ENCODE results near the gene SLCO1C1.
"Not testable (repeated sequence)": the region's sequence is repeated elsewhere in the genome, so short reads cannot be mapped to it uniquely, and the experiment has no call there.

SLCO1C1 gene

GRCh38 chr12:20695232-20695631 lies at the start of gene SLCO1C1:
Gene SLCO1C1, plus strand, starts transcription at chr12:20695332. Its CDS starts 4,245 bp downstream, at chr12:20699577.
- no peak for DNase-seq

DNA sequence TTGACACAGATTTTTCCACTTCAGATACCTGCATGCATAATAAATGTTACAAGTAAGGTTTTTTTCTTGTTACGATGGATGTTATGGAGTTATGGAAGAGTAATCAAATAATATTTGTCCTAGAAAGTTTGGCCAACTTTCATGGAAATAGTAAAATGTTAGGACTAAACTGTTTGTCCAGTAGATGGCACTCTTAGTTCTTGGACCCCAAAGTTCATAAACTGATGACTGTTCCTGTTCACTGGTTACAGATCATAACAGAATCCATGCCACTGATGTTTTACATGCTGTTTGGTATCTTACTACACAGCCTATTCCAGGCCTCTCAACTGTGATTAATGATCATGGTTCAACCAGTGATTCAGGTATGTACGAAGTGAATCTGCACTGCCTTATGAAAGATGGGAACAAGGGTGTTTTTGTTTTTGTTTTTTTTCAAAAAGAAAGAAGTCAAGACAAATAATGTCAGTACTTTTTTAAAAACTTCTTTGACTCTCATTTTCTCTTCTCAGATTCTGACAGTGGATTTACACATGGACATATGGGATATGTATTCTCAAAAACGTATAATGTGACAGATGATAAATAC lies 48.8 kb upstream of the SLCO1C1 start:
- DNase-seq: peak; percentile 14

DNA sequence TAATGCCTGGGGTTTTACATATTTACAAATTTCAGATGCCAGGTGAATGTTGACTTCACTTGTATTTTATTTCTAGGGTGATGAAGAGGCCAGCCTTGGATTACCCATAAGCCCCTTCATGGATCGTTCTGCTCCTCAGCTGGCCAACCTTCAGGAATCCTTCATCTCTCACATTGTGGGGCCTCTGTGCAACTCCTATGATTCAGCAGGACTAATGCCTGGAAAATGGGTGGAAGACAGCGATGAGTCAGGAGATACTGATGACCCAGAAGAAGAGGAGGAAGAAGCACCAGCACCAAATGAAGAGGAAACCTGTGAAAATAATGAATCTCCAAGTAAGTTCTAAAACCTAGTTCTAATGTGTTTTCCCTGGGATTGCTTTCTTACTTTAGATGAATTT lies 41.3 kb upstream of the SLCO1C1 start:
- no peak for DNase-seq

DNA sequence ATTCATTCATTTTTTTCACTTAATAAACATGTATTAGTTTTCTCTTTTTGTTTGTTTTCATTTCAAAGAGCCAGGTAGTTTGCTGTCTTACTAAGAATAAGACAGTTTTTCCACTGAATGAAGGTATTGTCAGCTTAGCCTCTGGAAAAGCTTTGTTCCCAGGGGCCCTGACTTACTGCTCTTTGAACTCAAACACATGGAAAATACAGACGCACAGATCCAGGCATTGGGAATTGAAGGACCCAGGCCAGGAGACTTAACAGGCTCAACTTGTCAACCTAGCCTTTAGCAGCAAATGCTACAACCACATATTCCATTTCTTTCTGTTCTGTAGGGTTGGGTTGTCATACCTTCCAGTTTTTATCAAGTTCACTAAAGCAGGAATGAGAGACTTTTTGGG lies 38.5 kb upstream of the SLCO1C1 start:
- DNase-seq: no peak

DNA sequence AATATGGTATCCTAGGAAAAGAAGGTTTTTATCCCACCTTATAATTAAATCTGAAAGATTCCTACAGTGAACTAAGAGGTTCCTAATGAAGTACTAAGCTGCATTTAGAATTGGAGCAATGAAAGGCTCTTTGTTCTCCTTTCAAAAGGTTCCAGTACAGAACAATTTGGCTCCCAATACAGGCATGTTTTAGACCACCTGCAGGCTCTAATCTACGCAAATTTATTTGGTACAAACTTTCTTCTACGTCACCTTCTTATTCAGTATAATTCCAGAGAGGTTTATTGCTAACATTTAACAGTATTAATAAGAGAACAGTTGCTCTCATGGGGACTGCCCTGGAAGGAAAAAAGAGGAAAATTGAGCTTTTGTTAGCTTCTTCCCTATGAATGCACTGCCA lies 37.6 kb upstream of the SLCO1C1 start:
- DNase-seq: no peak

- DNase-seq: no peak
Measured at GRCh38 chr12:20681334-20681733, 13.8 kb upstream of the SLCO1C1 start.

GRCh38 chr12:20696181-20696905 lies 1.2 kb downstream of the SLCO1C1 start:
- DNase-seq: no peak

GRCh38 chr12:20701106-20701505 lies 6.0 kb downstream of the SLCO1C1 start:
- no peak for DNase-seq

DNA sequence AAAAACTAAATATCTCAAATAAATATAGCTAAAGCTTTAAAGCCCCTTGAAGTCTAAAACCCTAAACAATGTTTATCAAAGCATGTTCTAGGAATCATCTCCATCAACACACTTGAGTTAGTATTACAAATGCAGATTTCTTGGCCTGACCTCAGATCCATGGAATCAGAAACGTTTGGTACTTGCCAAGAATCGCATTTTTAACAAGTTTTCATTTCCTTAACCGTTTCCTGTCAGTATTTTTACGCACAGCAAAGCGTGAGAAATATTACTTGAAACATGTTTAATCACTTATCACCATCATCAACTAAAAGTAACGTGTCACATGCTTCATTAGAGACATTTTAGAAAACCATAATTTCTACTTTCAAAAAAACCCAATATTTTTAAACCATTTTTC lies 9.7 kb downstream of the SLCO1C1 start:
- no peak for DNase-seq

- DNase-seq: no peak
Measured at GRCh38 chr12:20711846-20712245, 16.7 kb downstream of the SLCO1C1 start.

DNA sequence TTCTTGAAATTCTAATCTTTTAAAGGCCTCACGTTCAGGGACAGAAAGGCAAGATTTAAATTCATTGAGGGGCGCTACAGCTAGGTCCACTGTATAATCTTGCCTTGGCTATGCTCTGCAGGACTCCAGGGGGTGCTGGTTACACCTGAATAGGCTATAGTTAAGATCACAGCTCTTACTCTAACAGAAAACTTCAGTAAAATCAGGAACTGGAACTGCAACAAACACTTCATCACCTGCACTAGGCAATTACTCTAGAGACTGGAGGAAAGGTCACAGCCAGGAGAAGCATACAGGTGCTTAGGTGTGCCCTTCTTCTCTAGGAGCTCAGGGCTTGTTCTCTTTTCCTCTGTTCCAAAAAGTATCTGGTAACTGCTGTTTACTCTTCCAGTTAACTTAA lies 20.9 kb downstream of the SLCO1C1 start:
- no peak for DNase-seq

- no peak for DNase-seq
Measured at GRCh38 chr12:20716985-20717384, 21.9 kb downstream of the SLCO1C1 start.

GRCh38 chr12:20718294-20718693 lies 23.2 kb downstream of the SLCO1C1 start:
- no peak for DNase-seq

- no peak for DNase-seq
Measured at GRCh38 chr12:20722142-20722541, 27.0 kb downstream of the SLCO1C1 start.

DNA sequence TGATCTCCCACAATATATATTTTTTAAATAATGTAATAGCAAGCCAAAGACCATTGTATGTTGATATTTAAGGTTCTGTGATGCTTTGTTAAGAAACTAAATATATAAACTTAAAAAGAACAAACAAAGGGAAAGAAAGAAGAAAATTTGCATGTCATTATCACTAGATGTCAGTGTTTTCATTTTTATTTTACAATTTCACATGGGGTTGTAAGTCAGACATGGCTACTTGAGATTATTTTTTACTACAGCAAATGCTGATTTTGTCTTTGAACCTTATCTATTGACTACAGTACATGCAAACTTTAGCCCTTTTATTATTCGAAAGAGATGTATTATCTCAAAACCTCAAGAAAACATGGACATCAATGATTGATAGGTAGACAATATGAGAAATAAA lies 36.1 kb downstream of the SLCO1C1 start:
- no peak for DNase-seq

DNA sequence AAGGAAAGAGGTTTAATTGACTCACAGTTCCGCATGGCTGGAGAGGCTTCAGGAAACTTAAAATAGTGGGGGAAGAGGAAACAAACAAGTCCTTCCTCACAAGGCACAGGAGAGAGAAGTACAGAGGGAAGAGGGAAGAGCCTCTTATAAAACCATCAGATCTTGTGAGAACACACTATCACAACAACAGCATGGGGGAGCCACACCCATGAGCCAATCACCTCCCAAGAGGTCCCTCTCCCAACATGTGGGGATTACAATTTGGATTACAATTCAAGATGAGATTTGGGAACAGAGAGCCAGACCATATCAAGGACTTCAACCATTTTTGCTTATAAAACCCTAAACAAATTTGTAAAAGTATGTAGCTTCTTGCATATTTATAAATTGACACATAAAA lies 45.8 kb downstream of the SLCO1C1 start:
- no peak for DNase-seq

DNA sequence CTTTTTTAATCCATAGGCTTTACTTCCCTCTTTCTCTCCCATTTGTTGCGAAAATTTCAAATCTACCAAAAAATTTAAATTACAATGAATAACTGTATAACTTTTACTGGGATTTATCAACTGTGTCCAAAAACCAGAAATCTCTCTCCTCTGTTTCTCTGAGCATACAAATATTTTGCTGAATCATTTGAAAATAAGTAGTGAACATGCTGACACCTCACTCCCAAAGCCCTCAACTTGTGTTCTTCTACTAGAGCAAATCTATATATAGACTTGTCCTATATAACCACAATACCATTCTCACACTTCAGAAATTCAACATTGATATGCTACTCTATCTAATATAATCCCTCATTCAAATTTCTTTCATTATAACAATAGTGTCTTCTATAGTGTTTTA lies 53.1 kb downstream of the SLCO1C1 start:
- DNase-seq: no peak

DNA sequence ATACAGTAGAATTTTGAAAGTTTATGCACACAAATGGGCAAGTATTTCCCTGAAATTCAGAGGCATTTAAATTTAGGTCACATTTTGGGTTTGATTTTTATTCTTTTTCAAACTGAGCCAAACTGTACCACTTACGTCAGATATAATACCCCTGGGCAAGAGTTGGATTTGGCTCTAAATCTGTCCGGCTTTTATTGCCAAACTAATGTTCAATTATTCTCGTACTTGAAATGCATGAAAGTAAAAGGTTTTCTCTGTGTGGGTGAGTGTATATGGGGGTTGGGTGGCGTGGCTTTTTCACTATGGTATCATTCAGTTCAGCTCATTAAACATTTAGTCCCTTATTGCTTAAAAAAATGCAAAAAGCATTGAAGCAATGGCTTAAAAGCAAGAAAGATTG lies 55.9 kb downstream of the SLCO1C1 start:
- no peak for DNase-seq

GRCh38 chr12:20777420-20777819 lies 82.3 kb downstream of the SLCO1C1 start:
- DNase-seq: no peak

DNA sequence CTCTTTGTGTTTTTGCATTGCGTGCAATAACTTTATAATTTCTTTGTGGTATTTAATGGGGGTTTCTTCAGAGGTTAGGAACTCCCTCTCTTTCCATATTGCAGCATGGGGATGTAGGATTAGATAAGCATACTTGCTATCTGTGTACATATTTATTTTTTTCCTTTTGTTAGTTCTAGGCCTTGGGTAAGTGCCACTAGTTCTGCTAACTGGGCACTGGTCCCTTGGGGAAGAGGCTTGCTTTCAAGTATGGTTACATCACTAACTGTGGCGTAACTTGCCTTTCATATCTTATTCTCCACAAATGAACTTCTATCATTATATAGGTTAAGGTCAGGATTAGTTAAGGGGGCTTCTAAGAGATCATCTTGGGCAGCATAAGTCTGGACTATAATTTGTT lies 83.8 kb downstream of the SLCO1C1 start:
- no peak for DNase-seq

DNA sequence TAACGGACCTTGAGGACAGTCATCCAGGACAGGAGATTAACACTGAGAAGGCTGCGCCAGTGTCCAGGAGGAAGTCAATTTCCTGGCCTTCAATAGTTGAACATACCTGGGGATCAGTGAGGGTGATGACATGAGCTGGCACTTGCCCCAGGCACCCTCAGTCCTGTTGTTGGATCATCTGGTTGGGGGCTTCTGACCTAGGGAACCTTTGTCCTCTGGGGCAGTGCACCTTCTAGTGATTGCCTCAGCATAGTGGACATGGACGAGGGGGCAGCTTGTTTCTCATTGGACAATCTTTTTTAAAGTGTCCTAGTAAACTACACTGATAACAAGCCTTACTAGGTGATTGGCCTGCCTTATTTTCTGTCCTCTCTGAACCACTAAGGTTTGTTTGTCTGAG lies 84.8 kb downstream of the SLCO1C1 start:
- DNase-seq: not testable (repeated sequence)

DNA sequence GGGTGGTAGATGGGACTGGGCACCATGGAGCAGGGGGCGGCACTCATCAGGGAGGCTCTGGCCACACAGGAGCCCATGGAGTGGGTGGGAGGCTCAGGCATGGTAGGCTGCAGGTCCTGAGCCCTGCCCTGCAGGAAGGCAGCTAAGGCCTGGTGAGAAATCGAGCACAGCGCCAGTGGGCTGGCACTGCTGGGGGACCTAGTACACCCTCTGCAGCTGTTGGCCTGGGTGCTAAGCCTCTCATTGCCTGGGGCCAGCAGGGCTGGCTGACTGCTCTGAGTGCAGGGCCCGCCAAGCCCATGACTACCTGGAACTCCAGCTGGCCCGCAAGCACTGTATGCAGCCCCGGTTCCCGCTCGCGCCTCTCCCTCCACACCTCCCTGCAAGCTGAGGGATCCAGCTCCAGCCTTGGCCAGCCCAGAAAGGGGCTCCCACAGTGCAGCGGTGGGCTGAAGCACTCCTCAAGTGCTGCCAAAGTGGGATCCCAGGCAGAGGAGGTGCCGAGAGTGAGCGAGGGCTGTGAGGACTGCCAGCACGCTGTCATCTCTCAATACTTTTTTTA lies 88.7 kb downstream of the SLCO1C1 start:
- not testable (repeated sequence) for DNase-seq

DNA sequence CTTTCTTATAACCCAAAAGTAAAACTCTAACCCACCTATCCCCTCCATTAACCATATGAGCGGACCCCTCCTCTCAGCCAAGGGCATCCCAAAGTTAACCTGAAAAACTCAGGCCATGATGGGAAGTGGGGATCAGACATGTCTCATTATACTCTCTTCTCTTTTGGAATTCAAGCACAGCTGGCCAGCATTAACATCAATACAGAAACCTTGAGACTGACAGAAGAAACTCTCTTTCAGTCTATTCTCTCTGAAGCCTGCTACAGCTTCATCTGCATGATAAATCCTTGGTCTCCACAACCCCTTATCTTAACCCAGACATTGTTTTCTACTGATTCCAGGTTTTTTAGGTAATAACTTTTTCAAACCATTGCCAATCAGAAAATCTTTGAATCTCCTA lies 97.8 kb downstream of the SLCO1C1 start:
- DNase-seq: no peak

DNA sequence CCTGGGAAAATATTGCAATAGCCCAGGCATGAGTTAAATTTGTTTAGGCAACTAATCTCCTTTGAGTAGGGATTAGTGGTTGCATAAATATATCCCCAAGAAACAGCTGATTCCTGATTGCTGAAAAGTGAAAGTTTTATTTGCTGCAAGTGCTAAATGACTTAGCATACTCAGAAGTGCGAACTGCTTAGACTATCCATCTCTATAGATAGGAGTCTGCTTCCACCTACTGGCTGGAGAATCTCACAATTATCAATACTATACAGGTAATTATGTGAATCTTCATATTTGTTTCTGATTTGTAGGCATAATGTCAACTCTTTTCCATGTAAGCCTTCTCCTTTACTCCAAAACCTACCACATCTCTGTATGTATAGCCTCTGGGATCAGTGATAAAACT lies 103.4 kb downstream of the SLCO1C1 start:
- DNase-seq: peak; percentile 3

GRCh38 chr12:20800160-20800559 lies 105.0 kb downstream of the SLCO1C1 start:
- no peak for DNase-seq
